ENCODE results near the gene CDK8. TPM values are rescaled to one million over a fixed set of nuclear protein-coding genes. Genes with fewer than 3 reads are reported as not detected.

CDK8 gene
- total RNA-seq, 1 donor from 2014 or later: 30.0 TPM

DNA sequence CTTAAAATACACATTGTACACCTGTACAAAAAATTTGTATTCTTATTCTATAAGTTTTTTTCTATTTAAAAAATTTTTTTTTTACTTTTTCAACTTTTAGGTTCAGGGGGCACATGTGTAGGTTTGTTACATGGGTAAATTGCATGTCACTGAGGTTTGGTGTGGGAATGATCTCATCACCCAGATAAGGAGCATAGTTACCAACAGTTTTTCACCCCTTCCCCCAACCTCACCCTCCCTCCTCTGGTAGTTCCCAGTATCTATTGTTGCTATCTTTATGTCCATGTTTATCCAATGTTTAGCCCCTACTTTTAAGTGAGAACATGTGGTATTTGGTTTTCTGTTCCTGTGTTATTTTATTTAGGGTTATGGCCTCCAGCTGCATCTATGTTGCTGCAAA lies 89.9 kb downstream of the CDK8 start:
- Mint-ChIP-seq H3K27me3 (ENCODE audit: low read depth) (no peaks in the 10 kb centered on the region), H3K27ac (ENCODE audit: unreplicated experiment) (no peak overlapping the region), H3K9me3 (no peaks in the 10 kb centered on the region), H3K4me3 (no peak overlapping the region), H3K4me1 (no peaks in the 10 kb centered on the region), H3K36me3 (ENCODE audit: low read depth) (peaks cover 2% of the 10 kb centered on the region)
- TF ChIP-seq CTCF (conservative IDR thresholded peaks at IDR 0.05): no peak
- no peak for DNase-seq (ENCODE audit: low read depth, low spot score)

DNA sequence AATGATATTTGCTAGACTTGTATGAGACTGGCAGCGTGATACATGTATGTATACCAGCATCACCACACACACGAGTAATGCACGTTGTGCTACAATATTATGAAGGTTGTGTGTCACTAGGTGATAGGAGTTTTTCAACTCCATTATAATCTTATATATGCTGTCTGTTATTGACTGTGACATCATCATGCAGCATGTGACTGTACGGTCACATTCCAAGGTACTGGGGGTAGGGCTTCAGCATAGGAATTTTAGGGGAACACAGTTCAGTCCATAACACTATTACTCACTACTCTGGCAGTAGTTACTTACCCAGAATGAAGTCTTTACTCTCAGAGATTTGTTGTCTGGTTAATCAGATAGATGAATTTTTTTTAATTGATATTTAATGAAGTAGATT lies 91.1 kb downstream of the CDK8 start:
- Mint-ChIP-seq H3K27me3 (ENCODE audit: low read depth) (no peaks in the 10 kb centered on the region), H3K4me3 (no peak overlapping the region), H3K36me3 (ENCODE audit: low read depth) (peaks cover 4% of the 10 kb centered on the region), H3K27ac (ENCODE audit: unreplicated experiment) (no peak overlapping the region), H3K9me3 (no peaks in the 10 kb centered on the region), H3K4me1 (no peaks in the 10 kb centered on the region)
- no peak for TF ChIP-seq CTCF (conservative IDR thresholded peaks at IDR 0.05)
- DNase-seq (ENCODE audit: low read depth, low spot score): no peak

GRCh38 chr13:26348966-26349365 lies 95.0 kb downstream of the CDK8 start:
- H3K9me3 Mint-ChIP-seq: no peaks in the 10 kb centered on the region
- no peak for TF ChIP-seq CTCF (conservative IDR thresholded peaks at IDR 0.05)
- no peak for DNase-seq (ENCODE audit: low read depth, low spot score)
- H3K4me3 Mint-ChIP-seq: no peak overlapping the region
- no peaks in the 10 kb centered on the region for H3K27me3 Mint-ChIP-seq (ENCODE audit: low read depth)
- no peak overlapping the region for H3K27ac Mint-ChIP-seq (ENCODE audit: unreplicated experiment)
- H3K4me1 Mint-ChIP-seq: no peaks in the 10 kb centered on the region
- peaks cover 4% of the 10 kb centered on the region for H3K36me3 Mint-ChIP-seq (ENCODE audit: low read depth)

- no peaks in the 10 kb centered on the region for H3K9me3 Mint-ChIP-seq
- peaks cover 10% of the 10 kb centered on the region for H3K36me3 Mint-ChIP-seq (ENCODE audit: low read depth)
- no peaks in the 10 kb centered on the region for H3K27me3 Mint-ChIP-seq (ENCODE audit: low read depth)
- DNase-seq (ENCODE audit: low read depth, low spot score): no peak
- H3K27ac Mint-ChIP-seq (ENCODE audit: unreplicated experiment): no peak overlapping the region
- no peak overlapping the region for H3K4me3 Mint-ChIP-seq
- TF ChIP-seq CTCF (conservative IDR thresholded peaks at IDR 0.05): no peak
- H3K4me1 Mint-ChIP-seq: no peaks in the 10 kb centered on the region
These were observed 108.3 kb downstream of the CDK8 start for GRCh38 chr13:26362261-26362660.

GRCh38 chr13:26370553-26370952 lies 116.6 kb downstream of the CDK8 start:
- Mint-ChIP-seq H3K27me3 (ENCODE audit: low read depth) (no peaks in the 10 kb centered on the region), H3K4me3 (no peak overlapping the region)

More at GRCh38 chr13:26370553-26370952, 116.6 kb downstream of the CDK8 start:
- H3K27ac Mint-ChIP-seq (ENCODE audit: unreplicated experiment): no peak overlapping the region
- no peaks in the 10 kb centered on the region for H3K4me1 Mint-ChIP-seq
- no peak for TF ChIP-seq CTCF (conservative IDR thresholded peaks at IDR 0.05)
- H3K9me3 Mint-ChIP-seq: no peaks in the 10 kb centered on the region
- DNase-seq (ENCODE audit: low read depth, low spot score): no peak
- peaks cover 4% of the 10 kb centered on the region for H3K36me3 Mint-ChIP-seq (ENCODE audit: low read depth)

Measured in neural crest cell (in vitro differentiated cells).